Measurements from ENCODE around the gene CD99L2.

- TF ChIP-seq CTCF (IDR thresholded peaks at IDR 0.05; ENCODE audit: low read depth, low read length, poor library complexity, severe bottlenecking) (no peak), EZH2phosphoT487 (IDR thresholded peaks at IDR 0.05; ENCODE audit: borderline replicate concordance, low read length) (no peak)
Observed at GRCh38 chrX:150933945-150934350, 35.5 kb upstream of the CD99L2 start.
